IMR-90 (cell line): Measurements from ENCODE around the gene VAMP7. TPM values are rescaled to one million over a fixed set of nuclear protein-coding genes. Genes with fewer than 3 reads are reported as not detected.
"Not testable (repeated sequence)": the region's sequence is repeated elsewhere in the genome, so short reads cannot be mapped to it uniquely, and the experiment has no call there.

ENCODE experiments used
- ATAC-seq: fragments of 200-7000 bp; cut with Tn5 transposase; 2 replicates; pipeline ENCODE4 v1.9.1; 2020; ENCODE audit warnings: low read depth, mild to moderate bottlenecking, moderate library complexity
- BruUV-seq: library from RNA; stranded (reverse); fragments of 400-500 nt; replicated peaks from 2 replicates; lab custom pipeline; 2021; lab: Mats Ljungman, UMichigan
- CTCF ChIA-PET: fragments of 300-600 bp; formaldehyde crosslinking; extraction: SDS; loops from one replicate; lab custom pipeline; 2021; ENCODE audit warnings: antibody characterized with exemption; lab: Yijun Ruan, JAX
- POLR2A ChIA-PET: fragments of 300-600 bp; sonication (Branson Sonifier 250); formaldehyde crosslinking; loops from one replicate; lab custom pipeline; 2022; ENCODE audit warnings: antibody characterized with exemption; ENCODE audit not compliant: unreplicated experiment; lab: Charles Lee
- DNase-seq: peaks from one replicate; pipeline ENCODE4 v3.0.0; 2013
- H2AFZ ChIP-seq: replicated peaks from 2 replicates; pipeline ENCODE3; 2013; ENCODE audit warnings: low read length, mild to moderate bottlenecking; ENCODE audit not compliant: poor library complexity
- H2AK5ac ChIP-seq: 2 replicates; pipeline ENCODE4 v1.6.1; 2013; ENCODE audit warnings: low read depth, low read length, inconsistent platforms
- H2AK9ac ChIP-seq: replicated peaks from 2 replicates; pipeline ENCODE3; 2013; ENCODE audit warnings: mild to moderate bottlenecking, low read depth, low read length, moderate library complexity; ENCODE audit not compliant: poor library complexity
- H2BK120ac ChIP-seq: 2 replicates; pipeline ENCODE4 v1.6.1; 2013; ENCODE audit warnings: low read depth, low read length, inconsistent platforms
- H2BK15ac ChIP-seq: 3 replicates; pipeline ENCODE4 v1.6.1; 2013; ENCODE audit warnings: low read depth, low read length, inconsistent platforms
- H2BK20ac ChIP-seq: 2 replicates; pipeline ENCODE4 v1.6.1; 2013; ENCODE audit warnings: low read depth, mild to moderate bottlenecking, inconsistent platforms, low read length, moderate library complexity
- H2BK5ac ChIP-seq: 2 replicates; pipeline ENCODE4 v1.6.1; 2013; ENCODE audit warnings: mild to moderate bottlenecking, low read depth, low read length, inconsistent platforms; ENCODE audit not compliant: poor library complexity, severe bottlenecking
- H3K14ac ChIP-seq: replicated peaks from 2 replicates; pipeline ENCODE4 v1.6.1; 2013; ENCODE audit warnings: low read depth, low read length, inconsistent platforms
- H3K18ac ChIP-seq: 2 replicates; pipeline ENCODE4 v1.6.1; 2013; ENCODE audit warnings: low read depth, low read length, control low read depth
- H3K23ac ChIP-seq: 2 replicates; pipeline ENCODE4 v1.6.1; 2013; ENCODE audit warnings: low read depth, low read length, inconsistent platforms
- H3K27ac ChIP-seq: 2 replicates; pipeline ENCODE4 v1.5.1; 2013; ENCODE audit warnings: mild to moderate bottlenecking, control low read depth, low read length; ENCODE audit not compliant: insufficient read depth
- H3K27me3 ChIP-seq: 2 replicates; pipeline ENCODE4 v1.6.1; 2013; ENCODE audit warnings: low read length; ENCODE audit not compliant: control insufficient read depth, insufficient read depth
- H3K36me3 ChIP-seq: 2 replicates; pipeline ENCODE4 v1.6.1; 2013; ENCODE audit warnings: low read length, mixed read lengths; ENCODE audit not compliant: control insufficient read depth, insufficient read depth
- H3K4ac ChIP-seq: 2 replicates; pipeline ENCODE4 v1.6.1; 2013; ENCODE audit warnings: low read depth, low read length, inconsistent platforms
- H3K4me1 ChIP-seq: 2 replicates; pipeline ENCODE4 v1.6.1; 2013; ENCODE audit warnings: low read length, mixed read lengths; ENCODE audit not compliant: control insufficient read depth, insufficient read depth
- H3K4me2 ChIP-seq: 2 replicates; pipeline ENCODE4 v1.6.1; 2013; ENCODE audit warnings: low read depth, mild to moderate bottlenecking, control low read depth, low read length, moderate library complexity
- H3K4me3 ChIP-seq: 2 replicates; pipeline ENCODE4 v1.5.1; 2013; ENCODE audit warnings: low read depth, mild to moderate bottlenecking, control low read depth, low read length, moderate library complexity; ENCODE audit not compliant: insufficient read depth
- H3K56ac ChIP-seq: 2 replicates; pipeline ENCODE4 v1.6.1; 2013; ENCODE audit warnings: low read length, inconsistent platforms; ENCODE audit not compliant: insufficient read depth; ENCODE audit errors: extremely low read depth
- H3K79me1 ChIP-seq, 2 experiments: 2 replicates each; pipeline ENCODE4 v1.6.1; 2013; ENCODE audit warnings: low read length in 2 of 2, inconsistent platforms in 1 of 2, low read depth in 1 of 2
- H3K9ac ChIP-seq: 2 replicates; pipeline ENCODE4 v1.6.1; 2013; ENCODE audit warnings: low read depth, low read length, control low read depth
- H3K9me1 ChIP-seq: 2 replicates; pipeline ENCODE4 v1.6.1; 2013; ENCODE audit warnings: low read length, inconsistent platforms; ENCODE audit not compliant: insufficient read depth
- H3K9me3 ChIP-seq: 2 replicates; pipeline ENCODE4 v1.6.1; 2013; ENCODE audit warnings: low read length; ENCODE audit not compliant: control insufficient read depth, insufficient read depth
- H4K20me1 ChIP-seq: 2 replicates; pipeline ENCODE4 v1.6.1; 2013; ENCODE audit warnings: low read length, inconsistent platforms; ENCODE audit not compliant: insufficient read depth
- H4K5ac ChIP-seq: 2 replicates; pipeline ENCODE4 v1.6.1; 2013; ENCODE audit warnings: mild to moderate bottlenecking, low read depth, low read length, control low read depth
- H4K8ac ChIP-seq, 2 experiments: 2 replicates each; pipeline ENCODE4 v1.6.1; 2013; ENCODE audit warnings: low read depth in 2 of 2, low read length in 2 of 2, control low read depth in 1 of 2, inconsistent platforms in 1 of 2
- H4K91ac ChIP-seq: 2 replicates; pipeline ENCODE4 v1.6.1; 2013; ENCODE audit warnings: low read depth, low read length, inconsistent platforms; ENCODE audit not compliant: insufficient read depth
- CHD1 ChIP-seq: IDR thresholded peaks from 2 replicates; pipeline ENCODE4 v1.6.1; 2012; ENCODE audit warnings: low read depth, low read length, improper control_type of control experiment
- ELK1 ChIP-seq: fragments of 150-350 bp; IDR thresholded peaks from 2 replicates; pipeline ENCODE4 v1.6.1; 2016; ENCODE audit warnings: low read depth, mild to moderate bottlenecking, low read length, moderate library complexity, borderline replicate concordance
- FOS ChIP-seq: fragments of 150-350 bp; IDR thresholded peaks from 2 replicates; pipeline ENCODE4 v1.6.1; 2016; ENCODE audit warnings: low read depth, low read length
- MAFK ChIP-seq: IDR thresholded peaks from 2 replicates; pipeline ENCODE4 v1.6.1; 2012; ENCODE audit warnings: low read depth, low read length, improper control_type of control experiment
- MAZ ChIP-seq: IDR thresholded peaks from 2 replicates; pipeline ENCODE4 v1.6.1; 2012; ENCODE audit warnings: low read depth, mild to moderate bottlenecking, low read length, improper control_type of control experiment, moderate library complexity, borderline replicate concordance
- POLR2A ChIP-seq: IDR thresholded peaks from 2 replicates; pipeline ENCODE4 v1.6.1; 2012; ENCODE audit warnings: mild to moderate bottlenecking, low read depth, low read length
- RAD21 ChIP-seq: IDR thresholded peaks from 2 replicates; pipeline ENCODE4 v1.6.1; 2012; ENCODE audit warnings: low read length, improper control_type of control experiment
- RCOR1 ChIP-seq: IDR thresholded peaks from 2 replicates; pipeline ENCODE4 v1.6.1; 2012; ENCODE audit warnings: mild to moderate bottlenecking, low read length, improper control_type of control experiment; ENCODE audit not compliant: insufficient replicate concordance
- SMC3 ChIP-seq: fragments of 150-350 bp; IDR thresholded peaks from 2 replicates; pipeline ENCODE4 v1.6.1; 2016; ENCODE audit warnings: low read depth, mild to moderate bottlenecking, antibody characterized with exemption, low read length, moderate library complexity
- WGBS, 2 experiments: methylation state at CpG; one replicate each; pipeline versions ENCODE4 v1.1.5 to v1.1.7; 2013; ENCODE audit warnings: missing lambda C conversion rate in 2 of 2; ENCODE audit not compliant: insufficient read length in 1 of 2; ENCODE audit errors: extremely low coverage in 2 of 2; 5-methylcytosine and 5-hydroxymethylcytosine counted together
- dilution Hi-C: fragments of 300-500 bp; cut with HindIII; formaldehyde crosslinking; loops from one replicate; pipeline ENCODE4 v1.14.3; 2018; ENCODE audit warnings: low sequenced_read_pairs; ENCODE audit not compliant: unreplicated experiment
- in situ Hi-C: fragments of 300-500 bp; cut with MboI; formaldehyde crosslinking; loops from 3 replicates; pipeline ENCODE4 v1.14.3; 2019; ENCODE audit warnings: low sequenced_read_pairs, inconsistent platforms, mixed read lengths
- intact Hi-C: fragments of 100-400 bp; cut with micrococcal nuclease; formaldehyde crosslinking; loops from 2 replicates; pipeline ENCODE4 v1.10.0; 2022
- polyA plus RNA-seq, 3 experiments: library from polyadenylated mRNA; depleted of rRNA; stranded (reverse); fragments of >200 nt; gene quantifications; 2 replicates each; pipeline ENCODE4 v1.2.3, GENCODE V29; 2012; ENCODE audit warnings: low replicate concordance in 1 of 3
- total RNA-seq: library from RNA; depleted of rRNA; stranded (reverse); fragments of >200 nt; gene quantifications from 2 replicates; pipeline ENCODE4 v1.2.3, GENCODE V29; 2012

The VAMP7 gene
- total and polyA plus RNA-seq, 2 of the 4 experiments (the other 2 are of a cell fraction): 21.7 to 39.1 TPM

GRCh38 chrX:155968791-155969190, 87.6 kb downstream of the VAMP7 start:
- TF ChIP-seq FOS (no peak), MAFK (no peak), SMC3 (no peak), ELK1 (no peak), POLR2A (no peak), CHD1 (no peak), RCOR1 (no peak), RAD21 (no peak), MAZ (no peak)
- POLR2A ChIA-PET: no interaction called here
- H3K56ac ChIP-seq: no peak overlapping the region
- no peak overlapping the region for H3K14ac ChIP-seq
- WGBS, 2 experiments: no CpG with 5 or more reads among the region's 5 CpGs
- no TSS peak for BruUV-seq
- H4K20me1 ChIP-seq: no peaks in the 10 kb centered on the region
- no peak overlapping the region for H3K4me3 ChIP-seq
- no peak overlapping the region for H3K23ac ChIP-seq
- in situ Hi-C loops: no loop called here
- no peak overlapping the region for H4K5ac ChIP-seq
- H3K9me3 ChIP-seq: no peaks in the 10 kb centered on the region
- dilution Hi-C loops: no loop called here
- H2AFZ ChIP-seq: no peak overlapping the region
- intact Hi-C loops: no loop called here
- no peak overlapping the region for H2BK120ac ChIP-seq
- no peak overlapping the region for H3K18ac ChIP-seq
- no peak overlapping the region for H2AK9ac ChIP-seq
- no peak overlapping the region for H3K4me2 ChIP-seq
- no peak overlapping the region for H2BK20ac ChIP-seq
- ATAC-seq (no peak), DNase-seq (no peak)
- H2BK5ac ChIP-seq: no peak overlapping the region
- CTCF ChIA-PET: no interaction called here
- H3K9ac ChIP-seq: no peak overlapping the region
- no peak overlapping the region for H3K4ac ChIP-seq
- no peak overlapping the region for H4K8ac ChIP-seq
- no peaks in the 10 kb centered on the region for H3K79me1 ChIP-seq
- no peak overlapping the region for H3K27ac ChIP-seq
- no peaks in the 10 kb centered on the region for H3K4me1 ChIP-seq
- no peaks in the 10 kb centered on the region for H3K36me3 ChIP-seq
- H3K9me1 ChIP-seq: no peaks in the 10 kb centered on the region
- no peak overlapping the region for H2AK5ac ChIP-seq
- H3K27me3 ChIP-seq: no peaks in the 10 kb centered on the region
- H4K91ac ChIP-seq: no peak overlapping the region
- H2BK15ac ChIP-seq: no peak overlapping the region

GRCh38 chrX:155971658-155972057, 90.5 kb downstream of the VAMP7 start:
- intact Hi-C loops, in situ Hi-C loops, H2AFZ ChIP-seq, H3K27ac ChIP-seq, H4K91ac ChIP-seq, H3K79me1 ChIP-seq, H2AK5ac ChIP-seq, H3K4me3 ChIP-seq, H3K9me1 ChIP-seq, H2BK15ac ChIP-seq, POLR2A ChIA-PET, CTCF ChIA-PET, H2BK5ac ChIP-seq, H3K27me3 ChIP-seq, H4K20me1 ChIP-seq, H3K14ac ChIP-seq, DNase-seq, ATAC-seq, H3K18ac ChIP-seq, H3K9me3 ChIP-seq, H3K9ac ChIP-seq, H2BK120ac ChIP-seq, dilution Hi-C loops, H4K8ac ChIP-seq, H3K56ac ChIP-seq, H3K4ac ChIP-seq, H4K5ac ChIP-seq, H3K4me2 ChIP-seq, H2AK9ac ChIP-seq, H3K36me3 ChIP-seq, BruUV-seq, H3K23ac ChIP-seq, H2BK20ac ChIP-seq, H3K4me1 ChIP-seq: not testable (repeated sequence)
- WGBS, 2 experiments: no CpG with 5 or more reads among the region's 5 CpGs
